IPS DF 4.7 (cell line): ENCODE data around the gene PFDN2.

ENCODE experiments used
- DNase-seq: peaks from one replicate; pipeline ENCODE4 v3.0.0-alpha.2; 2013; ENCODE audit warnings: low spot score; ENCODE audit errors: extremely low read depth

Gene PFDN2

DNA sequence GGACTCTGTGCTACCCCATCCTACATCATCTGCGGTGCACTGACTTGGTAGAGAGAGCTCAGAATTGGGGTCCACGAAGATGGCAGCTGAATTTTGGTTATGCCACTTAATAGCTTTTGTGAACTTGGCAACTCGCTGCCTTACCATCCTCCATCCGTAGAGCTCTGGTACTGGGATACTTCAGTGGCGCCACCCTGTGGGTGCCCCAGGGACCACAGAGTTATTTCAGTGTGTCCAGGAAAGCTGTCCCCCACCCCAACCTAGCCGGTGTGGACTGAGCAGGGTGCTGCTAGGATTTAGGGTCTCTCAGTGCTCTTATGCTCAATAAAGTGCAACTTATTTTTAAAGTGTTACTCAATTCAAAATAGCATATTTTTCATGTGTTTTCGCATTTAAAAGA is 63.0 kb downstream of the PFDN2 start:
- DNase-seq, result no peak

DNA sequence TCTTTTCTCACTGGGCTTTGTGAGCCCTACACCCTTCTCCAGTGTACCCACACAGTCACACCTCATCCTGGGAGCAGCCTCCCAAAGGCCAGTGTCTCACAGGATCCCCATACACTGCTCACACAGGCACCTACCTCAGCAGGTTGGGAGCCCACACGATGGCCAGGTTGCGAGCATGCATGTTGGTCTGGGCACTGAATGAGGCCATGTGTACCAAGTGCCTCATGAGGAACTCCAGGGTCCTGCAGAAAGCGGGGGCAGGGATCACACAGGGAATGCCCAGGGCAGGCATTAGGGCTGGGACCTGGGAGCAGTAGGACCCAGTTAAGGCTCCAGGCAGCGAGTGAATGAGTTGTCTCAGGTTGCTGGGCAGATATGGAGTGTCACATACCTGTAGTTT is 63.6 kb downstream of the PFDN2 start:
- no peak for DNase-seq

DNA sequence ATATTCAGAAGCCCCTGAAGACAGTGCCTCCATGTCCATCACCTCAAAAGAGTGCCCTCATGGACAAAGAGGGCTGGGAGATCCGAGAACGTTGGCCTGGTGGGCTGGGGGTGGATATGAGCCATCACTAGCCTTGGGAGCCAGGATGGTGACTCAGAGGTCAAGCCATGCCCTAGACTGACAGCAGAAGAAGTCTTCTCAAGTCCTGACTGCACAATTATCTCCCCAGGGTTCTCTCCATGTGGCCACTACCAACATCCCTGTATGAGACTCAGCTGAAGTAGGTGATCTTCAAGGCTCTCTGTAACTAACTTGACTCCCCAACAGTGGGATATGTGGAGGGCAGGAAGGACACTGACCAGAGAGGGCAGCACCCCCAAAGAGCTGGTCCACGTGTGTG is 64.9 kb downstream of the PFDN2 start:
- DNase-seq, result no peak

DNA sequence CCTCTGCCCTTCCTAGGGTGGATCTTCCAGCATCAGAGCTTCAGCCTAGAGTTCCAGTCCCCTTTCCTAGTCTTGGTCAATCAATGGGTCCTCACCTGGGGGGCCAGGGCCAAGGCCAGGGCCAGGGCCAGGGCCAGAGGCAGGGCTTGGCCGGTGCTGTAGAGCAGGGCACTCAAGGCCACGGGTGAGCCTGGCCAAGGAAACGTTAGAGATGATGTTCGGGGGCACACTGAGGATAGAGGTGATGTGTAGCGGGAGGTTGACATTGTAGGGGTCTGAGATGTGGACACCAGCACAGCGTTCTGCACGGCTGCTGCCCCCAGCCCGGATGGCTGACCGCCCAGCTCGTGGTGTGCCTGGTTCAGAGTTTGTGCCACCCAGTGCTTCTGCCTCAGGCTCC is 66.6 kb downstream of the PFDN2 start:
- no peak for DNase-seq
